Activated CD4-positive, alpha-beta T cell treated with anti-CD3 and anti-CD28 coated beads for 24 hours (primary cell): ENCODE data around the gene WDR45B.
"Not testable (repeated sequence)": the region's sequence is repeated elsewhere in the genome, so short reads cannot be mapped to it uniquely, and the experiment has no call there.

ENCODE experiments used
- DNase-seq, 2 donors: peaks; one replicate each; pipeline ENCODE4 v3.0.0-alpha.2; 2020; ENCODE audit warnings: low read depth in 2 of 2

The WDR45B gene

GRCh38 chr17:82585935-82586575 lies 62.2 kb downstream of the WDR45B start:
- not testable (repeated sequence) for DNase-seq

GRCh38 chr17:82583720-82584234 lies 64.5 kb downstream of the WDR45B start:
- DNase-seq, result peak in 1 of 2 donors; percentile 39

- DNase-seq, result no peak
Measured at GRCh38 chr17:82582709-82583108, 65.5 kb downstream of the WDR45B start.

DNA sequence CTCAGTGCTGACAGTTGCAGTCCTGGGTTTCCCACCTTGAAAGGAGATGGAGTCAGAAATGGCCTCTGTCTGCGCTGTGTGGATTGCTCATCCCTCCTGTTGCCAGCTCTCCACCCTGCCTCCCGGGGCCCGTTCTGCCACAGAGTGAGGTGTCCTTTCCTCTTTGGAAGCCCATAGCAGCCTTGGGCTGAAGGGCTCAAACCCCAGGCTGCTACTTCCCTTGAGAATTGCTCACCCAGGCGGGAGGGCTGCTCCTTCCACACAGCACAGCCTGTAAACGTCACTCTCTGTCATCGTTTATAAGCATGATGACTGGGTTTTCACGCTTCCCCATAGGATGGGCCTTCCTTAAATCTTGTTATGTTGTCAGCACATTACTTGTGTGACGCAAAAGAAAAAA lies 66.0 kb downstream of the WDR45B start:
- no peak for DNase-seq

DNA sequence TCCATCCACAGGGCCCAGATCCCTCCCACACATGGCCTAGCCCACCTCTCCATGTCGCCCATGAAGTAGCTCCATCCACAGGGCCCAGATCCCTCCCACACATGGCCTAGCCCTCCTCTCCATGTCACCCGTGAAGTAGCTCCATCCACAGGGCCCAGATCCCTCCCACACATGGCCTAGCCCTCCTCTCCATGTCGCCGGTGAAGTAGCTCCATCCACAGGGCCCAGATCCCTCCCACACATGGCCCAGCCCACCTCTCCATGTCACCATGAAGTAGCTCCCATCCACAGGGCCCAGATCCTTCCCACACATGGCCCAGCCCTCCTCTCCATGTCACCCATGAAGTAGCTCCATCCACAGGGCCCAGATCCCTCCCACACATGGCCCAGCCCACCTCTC lies 68.3 kb downstream of the WDR45B start:
- DNase-seq, result not testable (repeated sequence)

DNA sequence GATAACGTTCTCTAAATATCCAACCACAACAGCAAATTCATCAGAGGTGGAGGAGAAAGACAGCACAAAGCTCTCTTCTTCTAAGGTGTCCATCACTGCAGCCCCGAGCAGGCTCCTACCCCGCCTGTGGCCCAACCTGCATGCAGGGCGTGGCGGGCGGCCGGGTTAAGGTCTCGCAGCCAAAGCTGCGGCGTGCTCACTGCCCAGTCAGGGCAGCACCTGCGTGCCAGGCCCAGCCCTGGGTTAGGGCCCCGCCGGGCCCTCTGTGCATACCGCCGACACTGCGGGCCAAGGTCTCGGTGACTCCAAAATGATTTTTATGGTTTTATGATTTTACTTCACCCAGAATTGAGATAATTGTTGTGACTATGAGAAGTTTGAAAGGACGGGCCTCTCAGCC lies 70.9 kb downstream of the WDR45B start:
- no peak for DNase-seq

GRCh38 chr17:82575581-82576221 lies 72.5 kb downstream of the WDR45B start:
- DNase-seq, result not testable (repeated sequence)

DNA sequence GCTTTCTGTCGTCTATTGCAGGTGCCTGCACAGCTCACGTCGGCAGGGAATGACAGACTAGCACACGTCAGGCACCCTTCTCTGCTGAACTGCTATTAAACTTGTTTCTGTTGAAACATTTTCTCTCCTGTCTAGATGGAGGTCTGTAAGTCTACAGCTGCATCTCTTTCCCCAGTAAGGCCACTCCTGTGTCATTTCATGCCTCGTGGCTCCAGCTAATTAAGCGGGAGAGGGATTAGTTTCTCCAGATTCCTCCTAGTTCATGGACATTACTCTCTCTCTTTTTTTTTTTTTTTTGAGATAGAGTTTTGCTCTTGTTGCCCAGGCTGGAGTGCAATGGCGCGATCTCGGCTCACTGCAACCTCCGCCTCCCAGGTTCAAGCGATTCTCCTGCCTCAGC lies 74.2 kb downstream of the WDR45B start:
- no peak for DNase-seq

DNA sequence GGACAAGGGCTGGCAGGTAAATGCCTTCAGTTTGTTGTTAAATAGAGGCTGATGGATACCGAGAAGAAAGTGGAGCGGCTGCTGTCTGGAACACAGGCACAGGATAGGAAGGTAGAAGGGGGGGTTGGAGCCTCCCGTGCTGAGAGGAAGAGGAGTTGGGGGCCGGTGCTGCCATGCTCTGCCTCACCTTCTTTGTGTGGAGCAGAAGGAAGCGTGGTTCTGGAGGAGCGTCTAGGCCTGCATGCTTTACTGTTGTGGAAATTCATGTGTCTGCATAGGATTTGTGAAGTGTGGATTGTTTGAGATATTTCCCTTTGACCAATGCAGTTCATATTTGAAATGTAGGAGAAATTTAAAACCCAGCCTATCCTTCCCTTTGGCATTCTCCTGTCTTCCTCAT lies 76.4 kb downstream of the WDR45B start:
- DNase-seq, result no peak

DNA sequence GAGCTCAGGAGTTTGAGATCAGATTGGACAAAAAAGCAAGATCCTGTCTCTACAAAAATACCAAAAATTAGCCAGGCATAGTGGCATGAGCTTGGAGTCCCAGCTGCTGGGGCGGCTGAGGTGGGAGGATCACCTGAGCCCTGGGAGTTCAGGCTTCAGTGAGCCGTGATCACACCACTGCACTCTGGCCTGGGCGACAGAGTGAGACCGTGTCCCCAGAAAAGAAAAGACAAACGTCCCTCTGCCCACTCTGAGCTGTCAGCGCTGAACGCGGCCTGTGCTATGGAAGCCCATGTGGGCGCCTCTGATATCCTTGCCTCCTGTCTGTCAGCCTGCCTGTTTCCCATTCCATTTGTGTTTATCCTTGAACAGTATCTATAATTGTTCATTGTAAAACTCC lies 78.0 kb downstream of the WDR45B start:
- no peak for DNase-seq

DNA sequence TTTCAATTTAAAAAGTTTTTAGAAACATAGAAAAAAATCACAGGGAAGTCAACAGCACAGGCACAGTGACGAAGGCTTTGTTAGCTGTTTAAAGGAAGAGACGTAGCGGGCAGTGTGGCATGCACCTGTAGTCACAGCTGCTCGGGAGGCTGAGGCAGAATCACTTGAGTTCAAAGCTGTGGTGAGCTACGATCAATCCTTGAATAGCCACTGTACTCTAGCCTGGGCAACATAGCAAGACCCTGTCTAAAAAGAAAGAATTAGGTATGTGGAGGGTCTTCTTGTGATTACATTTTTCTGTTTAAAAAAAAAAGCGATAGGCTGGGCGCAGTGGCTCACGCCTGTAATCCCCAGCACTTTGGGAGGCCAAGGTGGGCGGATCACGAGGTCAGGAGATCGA lies 78.6 kb downstream of the WDR45B start:
- DNase-seq, result no peak

GRCh38 chr17:82568997-82569393 lies 79.2 kb downstream of the WDR45B start:
- no peak for DNase-seq

DNA sequence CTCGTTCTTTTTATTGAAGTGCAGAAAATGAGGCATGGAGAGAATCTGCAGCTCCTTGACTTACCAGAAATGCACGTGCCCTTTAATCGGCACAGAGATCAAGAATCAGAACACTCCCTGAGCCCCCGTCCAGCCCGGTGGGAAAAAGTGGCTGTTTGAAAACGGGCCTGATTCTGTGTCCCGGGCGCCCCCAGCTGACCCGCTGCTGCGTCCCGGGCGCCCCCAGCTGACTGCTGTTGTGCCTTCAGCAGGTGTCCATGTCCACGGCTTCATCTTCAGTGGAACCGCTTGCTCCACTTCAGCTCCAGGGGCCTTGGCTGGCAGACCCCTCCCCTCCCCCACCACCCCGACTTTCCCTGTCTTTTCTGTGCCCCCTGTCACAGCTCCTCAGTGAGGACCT lies 81.0 kb downstream of the WDR45B start:
- DNase-seq, result no peak

DNA sequence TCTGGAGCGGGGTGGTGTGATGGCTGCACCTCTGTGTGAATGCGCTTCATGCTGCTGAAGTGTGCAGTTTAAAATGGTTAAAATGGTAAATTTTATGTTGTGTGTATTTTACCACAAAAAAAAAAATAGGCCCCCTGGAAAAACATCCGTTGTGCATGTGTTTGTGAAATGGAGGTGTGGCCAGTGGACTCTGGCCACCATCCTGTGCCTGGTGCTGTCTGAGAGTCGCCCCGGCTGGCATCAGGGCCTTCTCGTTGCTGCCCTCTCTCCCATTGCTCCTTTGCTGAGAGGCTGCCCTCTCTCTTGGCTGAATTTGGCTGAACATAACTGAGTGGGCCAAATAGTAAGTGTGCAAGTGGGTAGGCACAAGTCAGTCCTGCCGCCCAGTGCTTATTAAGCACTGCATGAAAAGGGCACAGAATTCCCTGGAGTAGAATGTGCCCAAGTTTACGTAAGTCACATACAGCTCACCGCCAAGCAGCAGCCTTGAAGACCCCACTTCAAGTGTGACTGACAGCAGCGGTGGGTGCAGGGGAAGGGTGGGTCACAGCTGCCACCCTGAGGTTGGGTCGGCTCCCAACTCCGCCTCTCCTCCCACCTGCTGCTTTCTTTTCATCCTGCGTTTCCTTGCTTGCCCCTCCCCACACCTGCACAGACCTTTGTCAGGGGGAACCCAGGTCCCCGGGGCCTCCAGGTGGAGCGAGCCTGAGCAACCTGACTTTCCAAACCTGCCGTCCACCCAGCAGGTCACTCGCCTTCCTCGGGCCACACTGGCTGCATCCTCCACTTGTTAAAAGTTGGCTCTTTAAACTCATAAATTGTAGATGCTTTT lies 81.9 kb downstream of the WDR45B start:
- DNase-seq, result no peak

DNA sequence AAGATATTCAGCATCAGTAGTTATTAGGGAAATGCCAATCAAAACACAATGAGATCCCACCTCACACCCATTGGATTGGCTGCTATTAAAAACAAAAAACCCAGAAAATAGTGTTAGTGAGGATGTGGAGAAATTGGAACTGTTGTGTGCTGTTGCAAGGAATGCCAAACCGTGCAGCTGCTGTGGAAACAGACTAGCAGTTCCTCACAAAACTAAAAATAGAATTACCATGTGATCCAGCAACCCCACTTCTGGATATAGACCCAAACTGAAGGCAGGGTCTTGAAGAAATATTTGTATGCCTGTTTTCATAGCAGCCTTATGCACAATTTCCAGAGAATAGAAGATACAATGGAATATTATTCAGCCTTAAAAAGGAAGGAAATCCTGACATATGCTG lies 82.7 kb downstream of the WDR45B start:
- no peak for DNase-seq
